Stimulated activated CD4-positive, alpha-beta T cell treated with anti-CD3 and anti-CD28 coated beads, TNF-alpha, amount 100 ng/mL, for 48 hours (primary cell): ENCODE results near the gene BCL2L12.

Source experiments
- DNase-seq, 3 donors: peaks; one replicate each; pipeline ENCODE4 v3.0.0-alpha.2; 2020; ENCODE audit warnings: low read depth in 3 of 3

BCL2L12 gene

DNA sequence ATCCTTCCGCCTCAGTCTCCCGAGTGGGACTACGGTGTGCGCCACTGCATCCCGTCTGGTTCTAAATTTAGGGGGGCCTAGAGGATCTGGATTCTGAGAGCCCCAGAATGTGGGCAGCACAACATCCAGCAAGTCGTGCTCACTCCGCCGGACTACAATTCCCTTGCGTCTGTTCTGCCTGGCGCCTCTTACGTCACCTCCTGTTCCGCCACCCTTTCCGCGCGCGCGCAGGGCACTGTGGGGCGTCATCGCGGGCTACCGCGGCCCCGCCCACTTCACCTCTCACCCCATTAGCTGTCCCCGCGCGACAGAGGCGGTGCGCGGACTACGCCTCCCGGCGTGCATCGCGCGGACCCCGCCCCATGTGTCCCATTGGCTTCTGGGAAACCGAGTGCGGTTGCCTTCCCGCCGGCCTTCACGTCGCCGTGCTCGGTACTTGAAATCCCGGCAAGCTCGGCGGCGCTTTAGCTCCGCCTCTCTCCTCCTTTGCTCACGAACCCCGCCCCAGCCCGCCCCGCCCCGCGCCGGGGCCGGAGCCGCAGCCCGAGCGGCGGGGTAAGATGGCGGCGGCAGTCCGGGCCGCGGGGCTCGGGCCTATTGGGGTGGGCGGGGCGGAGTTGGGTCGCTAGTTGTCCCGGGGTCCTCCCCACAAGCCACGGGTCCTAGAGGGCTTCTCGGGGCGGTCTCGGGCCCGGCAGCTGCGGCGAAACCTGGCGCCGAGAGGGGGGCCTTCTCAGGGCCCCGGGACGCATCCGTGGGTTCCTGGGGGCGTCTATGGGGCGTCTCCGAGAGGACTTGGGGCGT is 23.8 kb upstream of the BCL2L12 start, which contains the start of gene SCAF1:
SCAF1 (plus strand) TSS at position 522 of the 804 bp plus-strand sequence. CDS start 2,818 bp downstream, outside the sequence.
- DNase-seq = peak; percentile 96 to 99 (median 97)

DNA sequence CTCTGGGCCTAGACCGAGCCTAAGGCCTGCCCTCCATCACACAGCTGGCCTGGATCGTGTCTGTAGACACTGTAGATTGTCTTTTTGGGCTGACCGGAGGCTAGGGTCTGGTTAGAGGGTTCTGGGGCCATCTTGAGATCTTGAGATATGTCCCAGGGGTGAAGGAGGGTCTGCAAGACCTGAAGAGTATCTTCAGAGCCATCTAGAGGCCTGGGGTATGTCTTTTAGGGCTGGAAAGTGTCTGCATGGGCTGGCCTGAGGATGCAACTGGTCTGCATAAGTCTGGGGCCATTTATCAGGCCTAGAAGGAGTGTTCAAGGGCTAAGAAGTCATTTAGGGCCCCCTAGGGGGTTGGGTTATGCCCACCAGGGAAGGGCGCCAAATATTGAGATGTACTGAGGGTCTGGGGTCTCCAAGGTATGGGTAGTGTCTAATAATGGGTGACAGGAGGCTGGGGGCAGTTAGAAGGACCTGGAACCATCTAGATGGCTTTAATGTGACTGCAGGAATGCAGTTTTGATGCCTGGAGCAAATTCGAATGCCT is 23.2 kb upstream of the BCL2L12 start:
- DNase-seq = no peak

DNA sequence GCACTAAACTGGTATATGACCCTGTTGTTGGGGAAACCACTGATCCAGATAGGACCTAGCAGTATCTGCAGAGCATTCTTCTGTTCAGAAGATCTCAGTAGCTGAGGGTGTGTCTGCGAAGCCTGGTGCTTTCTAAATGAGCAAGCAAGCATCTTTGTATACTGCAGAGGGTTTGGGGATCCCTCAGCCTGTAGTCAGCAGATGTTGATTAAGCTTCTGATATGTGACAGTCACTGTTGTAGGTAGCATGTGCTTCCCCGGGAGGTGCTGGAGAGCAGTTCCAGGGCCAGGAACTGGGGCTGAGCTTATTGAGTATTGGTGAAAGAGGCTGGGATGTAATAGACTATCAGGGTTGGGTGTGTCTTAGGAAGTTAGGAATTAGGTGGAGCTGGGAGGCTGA is 22.3 kb upstream of the BCL2L12 start:
- DNase-seq = no peak

DNA sequence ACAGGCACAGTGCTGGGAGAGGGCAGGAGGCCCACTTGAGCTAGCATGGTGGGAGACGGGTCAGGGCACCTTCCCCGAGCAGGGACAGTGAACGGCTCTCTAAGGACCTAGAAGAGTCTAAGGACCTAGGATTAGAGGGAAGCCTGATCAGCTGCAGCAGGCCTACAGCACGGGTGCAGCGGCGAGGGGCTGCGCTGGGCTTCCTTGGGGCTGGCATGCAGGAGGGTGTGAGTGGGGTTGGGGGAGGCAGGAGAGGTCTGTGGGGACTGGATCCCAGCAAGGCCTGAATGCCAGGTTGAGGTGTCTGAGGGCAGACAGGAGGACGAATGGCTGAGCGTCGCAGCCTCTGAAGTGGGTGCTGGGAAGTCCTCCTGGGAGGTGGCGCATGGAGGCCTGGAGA is 20.1 kb upstream of the BCL2L12 start:
- DNase-seq = no peak

DNA sequence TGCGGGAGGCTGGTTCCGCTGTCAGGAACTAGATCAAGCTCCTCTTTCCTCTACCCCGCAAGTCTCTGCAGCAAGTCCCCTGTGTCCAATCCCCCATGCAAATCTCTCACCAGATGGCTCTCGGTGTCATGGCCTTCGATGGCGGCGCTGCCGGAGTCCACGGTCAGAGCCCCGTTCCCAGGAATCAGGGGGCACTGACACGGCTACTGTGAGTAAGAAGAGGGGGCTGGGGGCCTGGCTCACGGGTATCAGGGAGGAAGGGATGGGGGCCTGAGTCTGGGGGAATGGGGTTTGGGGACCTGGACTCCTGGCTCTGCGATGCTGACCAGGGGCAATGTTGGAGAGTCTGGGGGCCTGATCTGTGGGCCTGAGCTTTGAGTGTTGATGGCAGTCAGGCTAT is 19.7 kb upstream of the BCL2L12 start:
- DNase-seq = no peak

DNA sequence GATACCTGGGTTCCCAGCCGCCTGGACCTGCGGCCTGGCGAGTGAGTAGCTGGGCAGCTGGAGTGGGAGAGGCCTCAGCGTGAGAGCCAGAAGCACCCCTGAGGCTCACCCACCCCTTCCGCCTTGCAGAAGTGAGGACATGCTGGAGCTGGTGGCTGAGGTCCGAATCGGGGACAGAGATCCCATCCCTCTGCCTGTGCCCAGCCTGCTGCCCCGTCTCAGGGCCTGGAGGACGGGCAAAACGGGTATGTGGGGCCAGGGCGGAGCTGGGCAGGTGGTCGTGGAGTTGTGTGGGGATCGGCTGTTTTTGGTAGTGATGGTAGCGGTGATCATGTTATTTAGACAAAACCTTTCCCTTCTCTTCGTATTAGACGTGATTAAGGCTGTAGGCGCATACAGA is 19.1 kb upstream of the BCL2L12 start:
- no peak for DNase-seq

DNA sequence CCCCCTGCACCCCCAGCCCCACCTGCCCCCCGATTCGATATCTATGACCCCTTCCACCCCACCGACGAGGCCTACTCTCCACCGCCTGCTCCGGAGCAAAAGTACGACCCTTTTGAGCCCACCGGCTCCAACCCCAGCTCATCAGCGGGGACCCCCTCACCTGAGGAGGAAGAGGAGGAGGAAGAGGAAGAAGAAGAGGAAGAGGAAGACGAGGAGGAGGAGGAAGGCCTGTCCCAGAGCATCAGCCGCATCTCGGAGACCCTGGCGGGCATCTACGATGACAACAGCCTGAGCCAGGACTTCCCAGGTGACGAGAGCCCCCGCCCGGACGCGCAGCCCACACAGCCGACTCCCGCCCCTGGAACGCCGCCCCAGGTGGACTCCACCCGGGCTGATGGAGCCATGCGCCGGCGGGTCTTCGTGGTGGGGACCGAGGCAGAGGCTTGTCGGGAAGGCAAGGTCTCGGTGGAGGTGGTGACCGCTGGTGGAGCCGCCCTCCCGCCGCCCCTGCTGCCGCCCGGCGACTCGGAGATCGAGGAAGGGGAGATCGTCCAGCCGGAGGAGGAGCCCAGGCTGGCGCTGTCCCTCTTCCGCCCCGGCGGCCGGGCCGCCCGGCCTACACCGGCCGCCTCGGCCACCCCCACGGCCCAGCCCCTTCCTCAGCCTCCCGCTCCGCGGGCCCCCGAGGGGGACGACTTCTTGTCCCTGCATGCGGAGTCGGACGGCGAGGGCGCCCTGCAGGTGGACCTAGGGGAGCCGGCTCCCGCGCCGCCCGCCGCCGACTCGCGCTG is 14.5 kb upstream of the BCL2L12 start:
- no peak for DNase-seq

DNA sequence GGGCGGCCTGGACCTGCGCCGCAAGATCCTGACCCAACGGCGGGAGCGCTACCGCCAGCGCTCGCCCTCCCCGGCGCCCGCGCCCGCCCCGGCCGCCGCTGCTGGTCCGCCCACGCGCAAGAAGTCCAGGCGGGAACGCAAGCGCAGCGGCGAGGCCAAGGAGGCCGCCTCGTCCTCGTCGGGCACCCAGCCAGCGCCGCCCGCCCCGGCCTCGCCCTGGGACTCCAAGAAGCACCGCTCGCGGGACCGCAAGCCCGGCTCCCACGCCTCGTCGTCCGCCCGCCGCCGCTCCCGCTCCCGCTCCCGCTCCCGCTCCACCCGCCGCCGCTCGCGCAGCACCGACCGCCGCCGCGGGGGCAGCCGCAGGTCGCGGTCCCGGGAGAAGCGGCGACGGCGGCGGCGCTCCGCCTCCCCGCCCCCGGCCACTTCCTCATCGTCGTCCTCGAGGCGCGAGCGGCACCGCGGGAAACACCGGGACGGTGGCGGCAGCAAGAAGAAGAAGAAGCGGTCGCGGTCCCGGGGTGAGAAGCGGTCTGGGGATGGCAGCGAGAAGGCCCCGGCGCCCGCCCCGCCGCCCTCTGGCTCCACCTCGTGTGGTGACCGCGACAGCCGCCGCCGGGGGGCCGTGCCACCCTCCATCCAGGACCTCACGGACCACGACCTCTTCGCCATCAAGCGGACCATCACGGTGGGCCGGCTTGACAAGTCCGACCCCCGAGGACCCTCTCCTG is 13.7 kb upstream of the BCL2L12 start:
- DNase-seq = no peak

DNA sequence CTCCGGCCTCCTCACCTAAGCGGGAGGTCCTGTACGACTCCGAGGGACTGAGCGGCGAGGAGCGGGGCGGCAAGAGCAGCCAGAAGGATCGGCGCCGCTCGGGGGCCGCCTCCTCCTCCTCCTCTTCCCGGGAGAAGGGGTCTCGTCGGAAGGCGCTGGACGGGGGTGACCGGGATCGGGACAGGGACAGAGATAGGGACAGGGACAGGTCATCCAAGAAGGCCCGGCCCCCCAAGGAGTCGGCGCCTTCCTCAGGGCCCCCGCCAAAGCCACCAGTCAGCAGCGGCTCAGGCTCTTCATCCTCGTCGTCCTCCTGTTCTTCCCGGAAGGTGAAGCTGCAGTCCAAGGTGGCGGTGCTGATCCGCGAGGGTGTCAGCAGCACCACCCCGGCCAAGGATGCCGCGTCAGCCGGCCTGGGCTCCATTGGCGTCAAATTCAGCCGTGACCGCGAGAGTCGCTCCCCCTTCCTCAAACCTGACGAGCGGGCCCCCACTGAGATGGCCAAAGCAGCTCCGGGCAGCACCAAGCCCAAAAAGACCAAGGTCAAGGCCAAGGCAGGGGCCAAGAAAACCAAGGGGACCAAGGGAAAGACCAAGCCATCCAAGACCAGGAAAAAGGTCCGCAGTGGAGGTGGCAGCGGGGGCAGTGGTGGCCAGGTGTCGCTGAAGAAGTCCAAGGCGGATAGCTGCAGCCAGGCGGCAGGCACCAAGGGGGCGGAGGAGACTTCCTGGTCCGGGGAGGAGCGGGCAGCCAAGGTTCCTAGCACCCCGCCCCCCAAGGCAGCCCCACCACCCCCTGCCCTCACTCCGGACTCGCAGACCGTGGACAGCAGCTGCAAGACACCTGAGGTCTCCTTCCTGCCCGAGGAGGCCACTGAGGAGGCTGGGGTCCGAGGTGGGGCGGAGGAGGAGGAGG is 12.9 kb upstream of the BCL2L12 start:
- no peak for DNase-seq

DNA sequence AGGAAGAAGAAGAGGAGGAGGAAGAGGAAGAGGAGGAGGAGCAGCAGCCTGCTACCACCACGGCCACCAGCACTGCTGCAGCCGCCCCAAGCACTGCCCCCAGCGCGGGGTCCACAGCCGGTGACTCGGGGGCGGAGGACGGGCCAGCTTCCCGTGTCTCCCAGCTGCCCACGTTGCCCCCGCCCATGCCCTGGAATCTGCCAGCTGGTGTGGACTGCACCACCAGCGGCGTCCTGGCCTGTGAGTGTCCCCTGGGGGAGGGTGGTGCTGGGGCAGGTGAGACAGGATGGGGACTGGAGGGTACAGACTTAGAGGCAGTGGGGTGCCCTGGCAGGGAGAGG is 12.3 kb upstream of the BCL2L12 start:
- DNase-seq = no peak

DNA sequence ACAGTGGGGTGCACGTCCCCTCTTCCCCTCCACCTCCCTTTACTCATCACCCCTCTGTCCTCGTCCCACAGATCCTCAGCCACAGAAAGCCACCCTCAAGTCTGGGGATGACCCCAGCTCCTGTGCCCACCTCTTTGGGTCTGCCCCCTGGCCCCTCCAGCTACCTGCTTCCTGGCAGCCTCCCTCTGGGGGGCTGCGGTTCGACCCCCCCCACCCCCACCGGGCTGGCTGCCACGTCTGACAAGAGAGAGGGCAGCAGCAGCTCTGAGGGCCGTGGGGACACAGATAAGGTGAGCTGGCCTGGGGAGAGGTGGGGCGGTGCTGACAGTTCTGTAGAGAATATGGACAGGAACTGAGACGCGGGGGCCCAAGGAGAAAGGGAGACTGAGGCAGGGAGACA is 11.2 kb upstream of the BCL2L12 start:
- no peak for DNase-seq

DNA sequence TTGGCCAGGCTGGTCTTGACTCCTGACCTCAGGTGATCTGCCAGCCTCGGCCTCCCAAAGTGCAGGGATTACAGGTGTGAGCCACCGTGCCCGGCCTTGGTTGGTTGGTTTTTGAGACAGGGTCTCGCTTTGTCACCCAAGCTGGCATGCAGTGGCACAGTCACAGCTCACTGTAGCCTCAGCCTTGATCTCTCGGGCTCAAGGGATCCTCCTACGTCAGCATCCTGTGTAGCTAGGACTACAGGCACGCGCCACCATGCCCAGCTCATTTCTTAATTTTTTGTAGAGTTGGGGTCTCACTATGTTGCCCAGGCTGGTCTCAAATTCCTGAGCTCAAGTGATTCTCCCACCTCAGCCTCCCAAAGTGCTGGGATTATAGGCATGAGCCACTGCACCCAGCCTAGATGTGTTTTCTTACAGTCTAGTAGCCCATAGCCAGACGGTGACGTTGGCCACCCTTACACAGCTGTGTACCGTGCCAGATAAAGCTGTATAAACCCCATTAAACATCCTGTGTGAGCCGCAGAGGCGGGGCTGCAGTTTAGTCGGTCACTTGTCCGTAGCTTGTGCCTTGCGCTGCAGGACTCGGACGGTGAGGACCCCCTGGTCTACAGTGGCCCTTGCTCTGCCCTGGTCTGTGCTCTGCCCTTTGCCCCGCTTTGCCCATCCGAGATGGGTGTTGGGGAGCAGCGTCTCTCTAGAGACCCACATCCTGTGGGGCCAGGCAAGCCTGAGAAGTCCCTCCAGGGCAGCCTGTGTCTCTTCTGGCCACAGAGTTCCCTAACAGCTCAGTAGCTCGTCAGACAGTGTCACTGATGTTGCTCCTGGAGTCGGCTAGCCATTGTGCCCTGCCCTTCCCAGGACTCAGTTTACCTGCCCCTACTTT is 9.9 kb upstream of the BCL2L12 start:
- no peak for DNase-seq

DNA sequence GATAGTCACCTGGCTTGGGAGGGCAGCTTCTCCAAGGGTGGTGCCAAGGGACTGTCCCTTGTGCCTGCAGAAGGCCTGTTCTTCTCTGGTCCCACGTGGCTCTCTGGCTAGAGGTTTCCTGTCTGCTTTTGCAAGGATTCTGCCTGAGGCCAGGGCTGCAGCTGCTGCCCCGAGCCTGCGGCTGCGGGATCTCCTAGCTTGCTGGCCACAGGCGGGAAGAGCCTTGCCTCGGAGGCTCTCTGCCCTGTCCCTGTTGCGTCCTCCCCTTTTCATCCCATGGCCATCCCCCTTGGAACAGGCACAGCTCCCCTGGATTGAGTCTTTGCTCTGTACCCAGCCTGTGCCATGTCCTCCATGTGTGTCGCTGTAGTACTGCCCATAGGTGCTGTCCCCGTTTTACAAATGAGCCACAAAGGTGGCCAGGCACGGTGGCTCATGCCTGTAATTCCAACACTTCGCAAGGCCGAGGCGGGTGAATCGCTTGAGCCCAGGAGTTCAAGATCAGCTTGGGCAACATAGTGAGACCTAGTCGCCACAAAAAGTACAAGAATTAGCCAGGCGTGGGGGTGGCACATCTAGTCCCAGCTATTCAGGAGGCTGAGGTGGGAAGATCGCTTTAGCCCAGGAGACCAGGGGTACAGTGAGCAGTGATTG is 9.2 kb upstream of the BCL2L12 start:
- DNase-seq = no peak

DNA sequence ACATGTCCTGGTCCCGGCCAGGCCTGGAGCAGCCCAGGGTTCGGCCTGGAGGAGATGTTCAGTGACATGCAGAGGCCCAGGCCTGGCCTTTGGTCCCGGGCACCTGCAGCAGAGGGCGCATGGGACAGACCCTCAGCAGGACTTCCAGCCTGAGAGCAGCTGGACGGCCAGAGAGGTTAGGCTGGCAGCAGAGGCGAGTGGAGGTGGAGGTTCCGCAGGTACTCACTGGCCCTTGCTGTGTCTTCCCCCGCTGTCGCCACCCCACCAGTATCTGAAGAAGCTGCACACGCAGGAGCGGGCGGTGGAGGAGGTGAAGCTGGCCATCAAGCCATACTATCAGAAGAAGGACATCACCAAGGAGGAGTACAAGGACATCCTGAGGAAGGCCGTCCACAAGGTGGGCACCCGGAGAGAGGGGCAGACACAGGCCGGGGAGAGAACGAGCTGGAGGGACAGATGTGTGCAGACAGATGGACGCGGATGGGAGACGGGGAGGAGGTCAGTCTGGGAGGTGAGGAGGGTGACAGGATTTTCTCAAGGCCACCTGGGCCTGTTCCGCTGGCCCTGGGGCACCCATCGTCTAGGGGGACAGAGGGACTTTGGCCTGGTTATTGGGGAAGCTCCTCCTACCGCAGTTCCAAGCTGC is 8.1 kb upstream of the BCL2L12 start:
- DNase-seq = no peak

DNA sequence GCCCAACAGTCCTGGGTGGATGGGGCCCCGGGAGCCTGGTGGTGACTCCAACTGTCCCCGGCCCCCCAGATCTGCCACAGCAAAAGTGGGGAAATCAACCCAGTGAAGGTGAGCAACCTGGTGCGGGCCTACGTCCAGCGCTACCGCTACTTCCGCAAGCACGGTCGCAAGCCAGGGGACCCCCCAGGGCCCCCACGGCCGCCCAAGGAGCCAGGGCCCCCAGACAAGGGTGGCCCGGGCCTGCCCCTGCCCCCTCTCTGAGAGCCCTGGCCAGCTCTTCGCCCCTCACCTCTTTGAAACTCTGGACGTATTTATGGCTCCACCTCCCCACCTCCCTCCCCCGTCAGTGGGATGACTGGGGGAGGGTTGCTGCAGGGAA is 7.6 kb upstream of the BCL2L12 start:
- no peak for DNase-seq

DNA sequence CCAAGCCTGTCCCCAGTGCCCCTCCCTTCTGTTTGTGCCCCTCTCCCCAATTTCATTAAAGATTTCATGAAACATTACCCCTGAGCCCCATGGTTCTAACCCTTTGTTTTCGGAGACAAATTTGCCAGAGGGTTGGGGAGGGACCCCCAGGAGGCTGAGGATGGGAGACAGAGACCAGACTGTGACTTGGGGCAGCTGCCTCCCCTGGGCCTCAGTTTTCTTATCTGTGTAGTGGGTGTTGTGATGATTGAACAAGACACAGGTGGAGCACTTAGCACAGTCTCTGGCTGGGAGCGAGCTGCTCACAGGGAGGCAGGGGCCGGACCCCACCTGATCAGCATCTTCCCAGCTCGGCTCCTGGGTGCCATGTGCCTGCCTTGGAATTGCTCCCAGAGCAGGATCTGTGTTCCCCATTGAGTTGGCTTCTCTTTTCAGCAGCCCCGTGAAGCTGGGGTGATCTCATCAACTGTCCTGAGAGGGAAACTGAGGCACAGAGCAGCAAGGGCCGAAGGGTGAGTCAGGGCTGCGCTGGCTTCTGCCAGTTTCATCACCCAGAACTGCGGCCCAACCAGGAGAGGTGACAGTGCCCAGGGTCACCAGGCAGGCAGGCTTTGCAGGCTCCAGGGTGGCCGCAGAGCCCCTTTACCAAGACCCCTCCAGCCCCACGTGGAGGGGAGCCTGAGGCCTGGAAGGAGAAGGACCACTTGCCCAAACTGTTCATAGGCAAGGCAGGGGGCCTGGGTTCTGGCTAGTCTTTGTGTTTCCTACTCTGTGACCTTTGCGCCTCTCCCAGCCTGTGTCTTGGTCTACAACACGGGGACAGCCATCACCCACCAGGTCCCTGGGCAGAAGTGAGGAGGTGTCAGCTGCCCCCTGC is 6.9 kb upstream of the BCL2L12 start:
- DNase-seq = no peak

DNA sequence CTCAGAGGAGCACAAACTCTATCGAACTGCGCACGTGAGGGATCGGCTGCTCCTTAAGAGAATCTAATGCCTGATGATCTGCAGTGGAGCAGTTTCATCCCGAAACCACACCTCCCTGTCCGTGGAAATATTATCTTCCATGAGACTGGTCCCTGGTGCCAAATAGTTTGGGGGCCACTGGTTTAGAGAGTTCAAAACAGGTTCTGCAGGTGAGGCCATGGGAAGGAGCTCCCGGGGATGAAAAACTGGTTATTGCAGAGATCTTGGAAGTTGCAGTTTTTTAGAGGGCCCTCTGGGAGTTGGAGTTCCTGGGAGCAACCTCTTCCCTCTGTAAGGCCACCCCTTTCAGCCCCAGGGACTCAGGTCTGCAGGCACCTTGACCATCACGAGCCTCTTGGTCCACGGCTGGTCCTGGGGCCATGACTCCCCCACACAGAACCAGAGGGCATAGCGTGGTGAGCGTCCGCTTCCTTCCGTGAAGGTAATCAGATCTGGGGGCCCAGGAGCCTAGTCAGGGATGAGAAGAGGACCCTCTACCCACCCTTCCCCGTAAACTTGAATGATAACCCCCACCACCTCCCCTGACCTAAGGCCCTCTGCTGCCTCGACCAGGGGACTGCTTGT is 5.3 kb upstream of the BCL2L12 start:
- no peak for DNase-seq

DNA sequence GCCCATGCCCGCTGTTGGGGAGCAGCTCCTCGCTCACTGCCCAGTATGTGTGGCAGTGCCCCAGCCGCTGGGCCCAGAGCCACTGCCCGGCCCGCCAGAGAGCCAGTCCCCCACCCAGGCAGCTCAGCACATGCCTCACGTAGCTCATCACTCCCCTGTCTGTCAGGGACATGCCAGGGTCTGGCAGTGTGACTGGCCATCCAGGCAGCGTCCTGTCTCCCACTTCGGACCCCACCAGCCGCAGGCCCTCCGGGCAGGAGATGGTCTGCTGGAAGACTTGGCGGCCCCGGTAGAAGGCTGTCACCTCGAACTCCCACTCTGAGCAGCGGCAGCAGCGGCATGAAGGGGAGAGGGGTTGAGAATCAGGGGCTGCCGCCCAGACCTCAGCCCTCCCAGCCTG is 3.7 kb upstream of the BCL2L12 start:
- DNase-seq = no peak
